ENCODE results near the gene GLG1.

Gene GLG1

GRCh38 chr16:74462361-74462760, 144.6 kb downstream of the GLG1 start:
- TF ChIP-seq GATA3 (IDR thresholded peaks at IDR 0.05; ENCODE audit: low read depth, low read length), result no peak
- TF ChIP-seq GATA2 (IDR thresholded peaks at IDR 0.05; ENCODE audit: low read depth, low read length), result no peak

GRCh38 chr16:74461826-74462225, 145.1 kb downstream of the GLG1 start:
- TF ChIP-seq GATA2 (IDR thresholded peaks at IDR 0.05; ENCODE audit: low read depth, low read length) (no peak), GATA3 (IDR thresholded peaks at IDR 0.05; ENCODE audit: low read depth, low read length) (no peak)

DNA sequence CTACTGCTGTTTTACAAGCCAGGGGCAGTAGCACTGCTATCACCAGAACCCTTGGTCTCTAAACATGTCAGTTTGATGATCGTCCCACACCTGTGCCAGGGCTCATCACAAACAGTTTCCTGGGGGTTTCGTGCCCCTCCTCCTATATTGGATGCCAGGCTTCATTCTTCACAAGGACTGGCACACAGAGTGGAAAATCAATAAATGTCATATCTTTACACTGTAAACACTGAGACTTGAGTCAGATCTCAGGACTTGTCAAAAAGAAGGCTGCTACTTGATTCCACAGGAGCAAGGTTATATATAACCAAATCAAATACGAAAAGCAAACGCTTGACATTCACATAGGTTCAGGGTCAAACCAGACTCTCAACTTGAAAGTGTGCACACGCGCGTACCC, 146.4 kb downstream of the GLG1 start:
- no peak for TF ChIP-seq GATA2 (IDR thresholded peaks at IDR 0.05; ENCODE audit: low read depth, low read length)
- TF ChIP-seq GATA3 (IDR thresholded peaks at IDR 0.05; ENCODE audit: low read depth, low read length), result no peak

- no peak for TF ChIP-seq GATA3 (IDR thresholded peaks at IDR 0.05; ENCODE audit: low read depth, low read length)
- no peak for TF ChIP-seq GATA2 (IDR thresholded peaks at IDR 0.05; ENCODE audit: low read depth, low read length)
These were observed 150.7 kb downstream of the GLG1 start for GRCh38 chr16:74456290-74456625.

DNA sequence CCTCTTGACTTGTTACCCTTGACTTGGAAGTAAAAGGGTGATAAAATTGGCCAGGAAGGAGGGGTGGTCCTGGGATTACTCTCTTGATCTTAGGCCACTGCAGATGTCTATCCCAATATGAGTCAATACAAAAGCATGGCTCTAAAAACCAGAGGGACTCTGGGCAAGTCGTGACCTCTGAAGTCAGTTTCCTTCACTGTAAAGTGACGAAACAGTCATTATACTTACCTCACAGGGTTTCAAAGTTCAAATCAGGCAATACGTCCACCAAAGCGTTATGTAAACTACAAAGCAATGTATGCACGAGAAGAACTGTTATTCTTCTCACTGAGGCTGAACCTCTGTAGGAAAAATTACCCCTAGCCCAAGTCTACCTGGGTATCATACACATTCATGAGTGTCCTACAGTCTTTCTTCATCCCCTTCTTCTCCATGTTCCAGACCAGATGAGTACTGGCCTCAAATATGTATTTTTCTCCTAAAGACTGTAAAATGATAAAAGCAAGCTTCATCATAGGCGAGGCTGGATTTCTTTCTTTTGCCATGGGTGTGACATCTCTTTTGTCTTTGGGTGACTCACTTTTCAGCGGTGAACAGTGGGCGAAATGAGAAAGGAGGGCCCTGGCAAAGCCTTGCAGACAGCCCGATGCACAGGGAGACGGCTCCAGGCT, 151.2 kb downstream of the GLG1 start:
- no peak for TF ChIP-seq GATA3 (IDR thresholded peaks at IDR 0.05; ENCODE audit: low read depth, low read length)
- no peak for TF ChIP-seq GATA2 (IDR thresholded peaks at IDR 0.05; ENCODE audit: low read depth, low read length)

GRCh38 chr16:74455213-74455612, 151.7 kb downstream of the GLG1 start:
- no peak for TF ChIP-seq GATA3 (IDR thresholded peaks at IDR 0.05; ENCODE audit: low read depth, low read length)
- TF ChIP-seq GATA2 (IDR thresholded peaks at IDR 0.05; ENCODE audit: low read depth, low read length), result no peak

DNA sequence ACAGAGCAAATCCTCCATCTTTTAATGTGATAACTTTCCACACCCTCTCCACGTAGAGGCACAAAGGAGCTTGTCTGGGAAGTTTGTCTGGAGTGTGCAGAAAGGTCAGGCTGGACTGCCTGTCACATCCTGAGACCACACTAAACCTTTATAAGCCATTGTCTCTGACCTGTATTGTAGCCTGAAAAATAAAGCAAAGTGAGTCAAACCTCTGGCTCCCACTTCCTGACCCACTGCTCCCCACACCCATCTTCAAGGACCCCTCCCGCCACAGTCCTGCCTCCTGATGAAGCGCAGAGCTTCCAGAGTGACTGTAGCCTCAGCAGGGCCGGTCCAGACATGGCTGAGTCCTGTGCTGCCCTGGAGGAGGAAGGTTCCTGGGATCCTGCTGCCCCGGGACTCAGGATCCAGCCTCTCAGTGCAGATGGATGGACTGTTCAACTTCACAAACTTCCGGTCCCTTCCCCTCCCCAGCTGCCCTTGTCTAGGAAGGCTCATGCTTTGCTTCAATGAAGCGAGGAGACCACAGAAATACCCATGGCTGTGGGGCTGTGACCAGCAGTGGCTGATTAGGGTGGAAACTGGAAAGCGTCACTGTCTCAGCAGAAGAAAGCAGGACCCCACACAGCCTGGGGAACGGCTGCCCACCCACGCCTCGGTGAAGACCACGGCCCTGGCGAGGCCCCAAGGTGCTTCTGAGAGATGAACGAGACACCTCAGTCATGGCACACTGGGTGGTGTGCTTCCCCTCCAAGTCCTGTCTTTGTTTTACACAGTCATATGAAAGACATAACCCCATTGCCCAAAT, 154.8 kb downstream of the GLG1 start:
- TF ChIP-seq GATA3 (IDR thresholded peaks at IDR 0.05; ENCODE audit: low read depth, low read length) (no peak), GATA2 (IDR thresholded peaks at IDR 0.05; ENCODE audit: low read depth, low read length) (no peak)

- TF ChIP-seq GATA2 (IDR thresholded peaks at IDR 0.05; ENCODE audit: low read depth, low read length) (no peak), GATA3 (IDR thresholded peaks at IDR 0.05; ENCODE audit: low read depth, low read length) (no peak)
These were observed 155.8 kb downstream of the GLG1 start for GRCh38 chr16:74450967-74451760.

GRCh38 chr16:74450236-74450635, 156.7 kb downstream of the GLG1 start:
- TF ChIP-seq GATA3 (IDR thresholded peaks at IDR 0.05; ENCODE audit: low read depth, low read length), result no peak
- no peak for TF ChIP-seq GATA2 (IDR thresholded peaks at IDR 0.05; ENCODE audit: low read depth, low read length)

DNA sequence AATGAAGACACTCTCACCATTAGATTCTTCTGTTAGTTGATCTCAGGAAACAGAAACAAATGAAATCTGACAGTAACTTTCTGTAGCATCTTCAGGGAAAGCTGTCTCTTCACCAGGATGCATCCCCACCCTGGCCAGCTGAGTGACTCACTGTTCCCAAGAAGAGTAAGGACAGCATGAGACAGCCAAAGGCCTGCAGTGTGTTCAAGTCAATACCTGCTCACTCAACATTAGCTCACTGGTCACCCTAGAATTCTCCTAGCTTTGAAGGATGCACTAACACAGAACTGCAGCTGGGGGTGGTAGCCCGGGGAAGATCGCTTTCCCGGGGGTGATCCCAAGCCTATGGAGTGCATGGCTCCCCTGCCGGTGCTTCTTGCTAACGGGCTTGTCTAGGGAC, 157.4 kb downstream of the GLG1 start:
- TF ChIP-seq GATA3 (IDR thresholded peaks at IDR 0.05; ENCODE audit: low read depth, low read length) (no peak), GATA2 (IDR thresholded peaks at IDR 0.05; ENCODE audit: low read depth, low read length) (no peak)

- TF ChIP-seq GATA2 (IDR thresholded peaks at IDR 0.05; ENCODE audit: low read depth, low read length) (no peak), GATA3 (IDR thresholded peaks at IDR 0.05; ENCODE audit: low read depth, low read length) (no peak)
These were observed 157.9 kb downstream of the GLG1 start for GRCh38 chr16:74448990-74449389.

DNA sequence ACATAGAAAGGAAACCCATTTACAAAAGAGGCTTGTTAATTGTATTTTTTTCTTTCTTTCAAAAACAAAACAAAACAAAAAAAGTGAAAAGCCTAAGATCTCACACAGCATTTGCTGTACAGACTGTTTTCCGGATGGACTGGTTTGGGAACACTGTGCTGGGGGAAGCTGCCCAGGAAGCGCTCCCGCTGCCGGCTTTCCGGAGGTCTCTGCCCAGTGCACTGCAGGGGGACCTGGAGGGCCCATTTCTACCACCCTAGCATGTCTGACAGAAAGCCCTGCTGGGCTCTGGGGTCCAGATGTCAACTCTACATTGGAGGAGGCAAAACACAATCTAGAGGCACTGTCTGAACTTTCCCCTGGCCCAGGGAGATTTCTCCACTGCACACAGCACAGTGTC, 159.3 kb downstream of the GLG1 start:
- no peak for TF ChIP-seq GATA3 (IDR thresholded peaks at IDR 0.05; ENCODE audit: low read depth, low read length)
- TF ChIP-seq GATA2 (IDR thresholded peaks at IDR 0.05; ENCODE audit: low read depth, low read length), result no peak

GRCh38 chr16:74446866-74447265, 160.0 kb downstream of the GLG1 start:
- TF ChIP-seq GATA2 (IDR thresholded peaks at IDR 0.05; ENCODE audit: low read depth, low read length) (no peak), GATA3 (IDR thresholded peaks at IDR 0.05; ENCODE audit: low read depth, low read length) (no peak)

DNA sequence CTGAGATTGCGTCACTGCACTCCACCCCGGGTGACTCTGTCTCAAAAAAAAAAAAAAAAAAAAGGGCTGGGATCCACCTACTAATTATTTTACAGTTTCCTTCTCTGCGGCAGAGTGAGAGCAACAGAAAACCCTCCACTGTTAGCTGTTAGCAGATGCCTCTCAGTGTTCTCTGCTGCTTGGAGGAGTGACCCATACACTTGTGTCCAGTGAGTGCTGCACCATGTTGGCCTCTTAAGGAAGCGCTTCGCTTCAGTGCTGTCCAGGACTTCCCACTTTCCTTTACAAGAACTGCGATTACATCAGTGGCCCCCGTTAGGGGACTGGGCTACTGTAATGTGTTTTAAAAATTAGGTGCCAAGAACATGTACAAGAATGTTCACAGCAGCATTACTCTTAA, 167.2 kb downstream of the GLG1 start:
- no peak for TF ChIP-seq GATA3 (IDR thresholded peaks at IDR 0.05; ENCODE audit: low read depth, low read length)
- no peak for TF ChIP-seq GATA2 (IDR thresholded peaks at IDR 0.05; ENCODE audit: low read depth, low read length)
